ENCODE data around the gene PRPS1. TPM values are rescaled to one million over a fixed set of nuclear protein-coding genes. Genes with fewer than 3 reads are reported as not detected.

Gene PRPS1
- 10 to 100 TPM; 59.2 to 71.8 (median 62.6) TPM for total RNA-seq
- polyA plus RNA-seq: 10 to 100 TPM; 54.7 to 56.8 TPM
- 63.5 reads per million, percentile 76 among the genes with 10 or more reads in this experiment for total RNA-seq

GRCh38 chrX:107627838-107628661, at the start of gene PRPS1:
PRPS1 (plus strand) TSS chrX:107628510; CDS start chrX:107628629, 119 bp downstream.
- H3K27me3 ChIP-seq (ENCODE audit: control insufficient read depth in 2 of 2, insufficient read depth in 2 of 2, low read length in 2 of 2): no peaks in the 10 kb centered on the region
- POLR2A ChIA-PET: interaction anchor here (0.6 to 2.6 kb wide), 17 partner anchors 15 to 629 kb away, joined by 3 to 15 read pairs (median 5); partner anchors contain the start of genes MID2 and TSC22D3
- H3K9me3 ChIP-seq (ENCODE audit: control insufficient read depth in 2 of 3, low read length in 3 of 3): no peaks in the 10 kb centered on the region
- Mint-ChIP-seq H3K4me1 (peaks cover 2 to 40% (median 32%) of the 10 kb centered on the region in 7 donors), H3K9me3 (peaks cover 0 to 1% (median 0%) of the 10 kb centered on the region in 11 donors), H3K36me3 (no peaks in the 10 kb centered on the region), H3K27me3 (no peaks in the 10 kb centered on the region), H3K27ac (peak within 1 kb of the TSS; percentile 87 to 97 (median 92)), H3K4me3 (peak within 1 kb of the TSS; percentile 79 to 97 (median 94))
- DNase-seq (peak; percentile 62 to 91 (median 86)), ATAC-seq (peak; percentile 98)
- intact Hi-C loops (cut with micrococcal nuclease): loop anchor here (1.0 to 5.0 kb wide), 18 partner anchors 15 to 1909 kb away; partner anchors contain the start of genes ATG4A (in 2 of the 2), DNAAF6 (in 2 of the 2), MORC4 (in 2 of the 2) and NUP62CL (in 2 of the 2)
- peak within 1 kb of the TSS; percentile 97 for H3K4me3 ChIP-seq (ENCODE audit: low read length)
- no peaks in the 10 kb centered on the region for H3K36me3 ChIP-seq (ENCODE audit: control insufficient read depth in 2 of 3, insufficient read depth in 3 of 3, low read length in 3 of 3)
- CTCF ChIA-PET: interaction anchor here (0.6 to 1.1 kb wide), 4 partner anchors 28 to 639 kb away, joined by 3 to 6 read pairs (median 3); no protein-coding TSS in a partner anchor
- peaks cover 11 to 12% of the 10 kb centered on the region in 2 donors for H3K4me1 ChIP-seq (ENCODE audit: control insufficient read depth in 2 of 2, insufficient read depth in 2 of 2, low read length in 2 of 2)
- H3K27ac ChIP-seq (ENCODE audit: low read depth, low read length): peak within 1 kb of the TSS; percentile 86

- Mint-ChIP-seq H3K27ac (no peak overlapping the region), H3K9me3 (peaks cover 0 to 6% (median 0%) of the 10 kb centered on the region in 11 donors), H3K27me3 (no peaks in the 10 kb centered on the region), H3K36me3 (no peaks in the 10 kb centered on the region), H3K4me1 (no peaks in the 10 kb centered on the region), H3K4me3 (no peak overlapping the region)
- POLR2A ChIA-PET: no interaction called here
- Histone ChIP-seq H3K27me3 (ENCODE audit: control insufficient read depth in 2 of 2, insufficient read depth in 2 of 2, low read length in 2 of 2) (no peaks in the 10 kb centered on the region), H3K27ac (ENCODE audit: low read depth, low read length) (no peak overlapping the region), H3K4me1 (ENCODE audit: control insufficient read depth in 2 of 2, insufficient read depth in 2 of 2, low read length in 2 of 2) (no peaks in the 10 kb centered on the region), H3K9me3 (ENCODE audit: control insufficient read depth in 2 of 3, low read length in 3 of 3) (no peaks in the 10 kb centered on the region), H3K36me3 (ENCODE audit: control insufficient read depth in 2 of 3, insufficient read depth in 3 of 3, low read length in 3 of 3) (no peaks in the 10 kb centered on the region), H3K4me3 (ENCODE audit: low read length) (no peak overlapping the region)
- DNase-seq: no peak
- intact Hi-C loops (cut with micrococcal nuclease): no loop called here
- CTCF ChIA-PET: no interaction called here
- no peak for ATAC-seq
Measured at GRCh38 chrX:107579956-107580355, 48.4 kb upstream of the PRPS1 start.

GRCh38 chrX:107581923-107582322, 46.4 kb upstream of the PRPS1 start:
- intact Hi-C loops (cut with micrococcal nuclease): no loop called here
- CTCF ChIA-PET: no interaction called here

GRCh38 chrX:107589243-107589642, 39.1 kb upstream of the PRPS1 start:
- intact Hi-C loops (cut with micrococcal nuclease): no loop called here
- ChIA-PET CTCF (no interaction called here), POLR2A (no interaction called here)
- Histone ChIP-seq H3K27me3 (ENCODE audit: control insufficient read depth in 2 of 2, insufficient read depth in 2 of 2, low read length in 2 of 2) (no peaks in the 10 kb centered on the region), H3K4me3 (ENCODE audit: low read length) (no peak overlapping the region), H3K27ac (ENCODE audit: low read depth, low read length) (no peak overlapping the region), H3K4me1 (ENCODE audit: control insufficient read depth in 2 of 2, insufficient read depth in 2 of 2, low read length in 2 of 2) (no peaks in the 10 kb centered on the region), H3K9me3 (ENCODE audit: control insufficient read depth in 2 of 3, low read length in 3 of 3) (no peaks in the 10 kb centered on the region), H3K36me3 (ENCODE audit: control insufficient read depth in 2 of 3, insufficient read depth in 3 of 3, low read length in 3 of 3) (no peaks in the 10 kb centered on the region)
- Mint-ChIP-seq H3K36me3 (no peaks in the 10 kb centered on the region), H3K27ac (no peak overlapping the region), H3K9me3 (peaks cover 0 to 7% (median 0%) of the 10 kb centered on the region in 11 donors), H3K4me3 (no peak overlapping the region), H3K27me3 (peaks cover 0 to 14% (median 0%) of the 10 kb centered on the region in 5 donors), H3K4me1 (no peaks in the 10 kb centered on the region)
- DNase-seq (no peak), ATAC-seq (no peak)

More at GRCh38 chrX:107581923-107582322, 46.4 kb upstream of the PRPS1 start:
- Histone ChIP-seq H3K4me3 (ENCODE audit: low read length) (no peak overlapping the region), H3K4me1 (ENCODE audit: control insufficient read depth in 2 of 2, insufficient read depth in 2 of 2, low read length in 2 of 2) (no peaks in the 10 kb centered on the region), H3K27ac (ENCODE audit: low read depth, low read length) (no peak overlapping the region), H3K27me3 (ENCODE audit: control insufficient read depth in 2 of 2, insufficient read depth in 2 of 2, low read length in 2 of 2) (no peaks in the 10 kb centered on the region), H3K36me3 (ENCODE audit: control insufficient read depth in 2 of 3, insufficient read depth in 3 of 3, low read length in 3 of 3) (no peaks in the 10 kb centered on the region), H3K9me3 (ENCODE audit: control insufficient read depth in 2 of 3, low read length in 3 of 3) (no peaks in the 10 kb centered on the region)
- POLR2A ChIA-PET: no interaction called here
- DNase-seq (no peak), ATAC-seq (no peak)
- no peaks in the 10 kb centered on the region for H3K4me1 Mint-ChIP-seq
- peaks cover 0 to 9% (median 0%) of the 10 kb centered on the region in 11 donors for H3K9me3 Mint-ChIP-seq
- no peak overlapping the region for H3K4me3 Mint-ChIP-seq
- H3K27me3 Mint-ChIP-seq: peaks cover 0 to 8% (median 0%) of the 10 kb centered on the region in 5 donors
- H3K36me3 Mint-ChIP-seq: no peaks in the 10 kb centered on the region
- no peak overlapping the region for H3K27ac Mint-ChIP-seq

GRCh38 chrX:107596651-107597050, 31.7 kb upstream of the PRPS1 start:
- no peak for ATAC-seq
- POLR2A ChIA-PET: no interaction called here
- Histone ChIP-seq H3K4me1 (ENCODE audit: control insufficient read depth in 2 of 2, insufficient read depth in 2 of 2, low read length in 2 of 2) (no peaks in the 10 kb centered on the region), H3K27me3 (ENCODE audit: control insufficient read depth in 2 of 2, insufficient read depth in 2 of 2, low read length in 2 of 2) (no peaks in the 10 kb centered on the region), H3K27ac (ENCODE audit: low read depth, low read length) (no peak overlapping the region), H3K4me3 (ENCODE audit: low read length) (no peak overlapping the region), H3K36me3 (ENCODE audit: control insufficient read depth in 2 of 3, insufficient read depth in 3 of 3, low read length in 3 of 3) (no peaks in the 10 kb centered on the region), H3K9me3 (ENCODE audit: control insufficient read depth in 2 of 3, low read length in 3 of 3) (no peaks in the 10 kb centered on the region)
- intact Hi-C loops (cut with micrococcal nuclease): no loop called here
- no peak for DNase-seq
- Mint-ChIP-seq H3K9me3 (peaks cover 0 to 1% (median 0%) of the 10 kb centered on the region in 11 donors), H3K4me1 (no peaks in the 10 kb centered on the region), H3K36me3 (no peaks in the 10 kb centered on the region), H3K4me3 (no peak overlapping the region), H3K27ac (no peak overlapping the region), H3K27me3 (peaks cover 0 to 3% (median 0%) of the 10 kb centered on the region in 5 donors)
- CTCF ChIA-PET: no interaction called here

- intact Hi-C loops (cut with micrococcal nuclease): no loop called here
- H3K9me3 ChIP-seq (ENCODE audit: control insufficient read depth in 2 of 3, low read length in 3 of 3): no peaks in the 10 kb centered on the region
- ChIA-PET POLR2A (no interaction called here), CTCF (no interaction called here)
- no peak for DNase-seq
- no peak overlapping the region for H3K4me3 ChIP-seq (ENCODE audit: low read length)
- H3K36me3 ChIP-seq (ENCODE audit: control insufficient read depth in 2 of 3, insufficient read depth in 3 of 3, low read length in 3 of 3): no peaks in the 10 kb centered on the region
- no peaks in the 10 kb centered on the region for H3K4me1 ChIP-seq (ENCODE audit: control insufficient read depth in 2 of 2, insufficient read depth in 2 of 2, low read length in 2 of 2)
- H3K27me3 Mint-ChIP-seq: peaks cover 0 to 3% (median 0%) of the 10 kb centered on the region in 5 donors
- no peak overlapping the region for H3K4me3 Mint-ChIP-seq
- H3K27me3 ChIP-seq (ENCODE audit: control insufficient read depth in 2 of 2, insufficient read depth in 2 of 2, low read length in 2 of 2): no peaks in the 10 kb centered on the region
- H3K4me1 Mint-ChIP-seq: no peaks in the 10 kb centered on the region
- no peak for ATAC-seq
- H3K9me3 Mint-ChIP-seq: peaks cover 0 to 1% (median 0%) of the 10 kb centered on the region in 11 donors
- no peaks in the 10 kb centered on the region for H3K36me3 Mint-ChIP-seq
- no peak overlapping the region for H3K27ac ChIP-seq (ENCODE audit: low read depth, low read length)
- H3K27ac Mint-ChIP-seq: no peak overlapping the region
Measured at GRCh38 chrX:107597264-107597663, 31.0 kb upstream of the PRPS1 start.
